ENCODE measurements around the gene DNAJB6. TPM values are rescaled to one million over a fixed set of nuclear protein-coding genes. Genes with fewer than 3 reads are reported as not detected.

Gene DNAJB6
- total and polyA plus RNA-seq, 2 of the 4 experiments (the other 2 are of a cell fraction), result 93.4 to 165 TPM

DNA sequence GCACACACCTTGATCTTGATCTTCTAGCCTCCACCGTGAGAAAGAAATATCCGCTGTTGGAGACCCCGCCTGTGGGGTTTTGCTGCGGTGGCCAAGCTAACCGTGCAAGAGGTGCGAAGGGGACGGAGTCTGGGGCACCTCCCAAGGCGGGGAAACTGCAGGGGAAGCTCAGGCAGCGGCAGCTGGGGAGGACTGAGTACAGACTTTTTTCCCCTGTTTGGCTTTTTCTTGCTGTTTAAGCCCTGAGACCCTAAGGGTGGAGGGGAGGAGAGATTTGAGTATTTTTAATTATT, 108.0 kb downstream of the DNAJB6 start:
- H2AFZ ChIP-seq (replicated peaks; ENCODE audit: low read length, poor library complexity), result no peak overlapping the region
- H3K56ac ChIP-seq (ENCODE audit: extremely low read depth, insufficient read depth, low read length), result no peak overlapping the region
- no peak overlapping the region for H3K18ac ChIP-seq (ENCODE audit: low read depth, low read length)
- no peak overlapping the region for H2BK20ac ChIP-seq (ENCODE audit: low read depth, low read length)
- ChIA-PET CTCF (interaction anchor here (0.7 kb wide), 1 partner anchor 295 kb away, joined by 3 read pairs; no protein-coding TSS in a partner anchor), POLR2A (ENCODE audit: unreplicated experiment) (no interaction called here)
- no peak overlapping the region for H3K4ac ChIP-seq (ENCODE audit: low read depth, low read length)
- H3K4me1 ChIP-seq (ENCODE audit: control insufficient read depth, insufficient read depth, low read length), result no peaks in the 10 kb centered on the region
- H4K5ac ChIP-seq (ENCODE audit: low read depth, low read length), result no peak overlapping the region
- no TSS peak for BruUV-seq (replicated peaks)
- no peak overlapping the region for H2AK9ac ChIP-seq (replicated peaks; ENCODE audit: low read depth, low read length, poor library complexity)
- no peak overlapping the region for H3K4me2 ChIP-seq (ENCODE audit: low read depth, low read length)
- H3K9me1 ChIP-seq (ENCODE audit: insufficient read depth, low read length), result no peaks in the 10 kb centered on the region
- no peaks in the 10 kb centered on the region for H3K9me3 ChIP-seq (ENCODE audit: control insufficient read depth, insufficient read depth, low read length)
- no peak overlapping the region for H2BK120ac ChIP-seq (ENCODE audit: low read depth, low read length)
- DNase-seq, result no peak
- intact Hi-C loops (cut with micrococcal nuclease) (no loop called here), in situ Hi-C loops (cut with MboI; ENCODE audit: low sequenced_read_pairs) (no loop called here), dilution Hi-C loops (cut with HindIII; ENCODE audit: low sequenced_read_pairs, unreplicated experiment) (no loop called here)
- no peak for ATAC-seq (ENCODE audit: low read depth)
- no peaks in the 10 kb centered on the region; the same call in 1 of the 2 replicates for H3K27me3 ChIP-seq (ENCODE audit: control insufficient read depth, insufficient read depth, low read length)
- WGBS, 2 experiments (ENCODE audit: extremely low coverage in 2 of 2, insufficient read length in 1 of 2), result 54% methylated on average over 6 of the region's 9 CpGs; no CpG with 5 or more reads in 1 of the 2 experiments
- H4K8ac ChIP-seq (ENCODE audit: low read depth in 2 of 2, low read length in 2 of 2), result no peak overlapping the region
- H3K27ac ChIP-seq (ENCODE audit: insufficient read depth, low read length), result no peak overlapping the region
- H4K91ac ChIP-seq (ENCODE audit: insufficient read depth, low read depth, low read length), result no peak overlapping the region
- no peak overlapping the region for H2BK5ac ChIP-seq (ENCODE audit: low read depth, low read length, poor library complexity, severe bottlenecking)
- H3K23ac ChIP-seq (ENCODE audit: low read depth, low read length), result no peak overlapping the region
- no peak overlapping the region for H3K9ac ChIP-seq (ENCODE audit: low read depth, low read length)
- no peaks in the 10 kb centered on the region for H3K79me1 ChIP-seq (ENCODE audit: low read depth in 1 of 2, low read length in 2 of 2)
- H2AK5ac ChIP-seq (ENCODE audit: low read depth, low read length), result no peak overlapping the region
- H3K36me3 ChIP-seq (ENCODE audit: control insufficient read depth, insufficient read depth, low read length), result no peaks in the 10 kb centered on the region
- H4K20me1 ChIP-seq (ENCODE audit: insufficient read depth, low read length), result no peaks in the 10 kb centered on the region
- H3K14ac ChIP-seq (replicated peaks; ENCODE audit: low read depth, low read length), result no peak overlapping the region
- TF ChIP-seq RFX5 (IDR thresholded peaks at IDR 0.05; ENCODE audit: low read depth, low read length), result no peak
- no peak for TF ChIP-seq RCOR1 (IDR thresholded peaks at IDR 0.05; ENCODE audit: insufficient replicate concordance, low read length)
- no peak for TF ChIP-seq POLR2A (IDR thresholded peaks at IDR 0.05; ENCODE audit: low read depth, low read length)
- no peak for TF ChIP-seq BHLHE40 (IDR thresholded peaks at IDR 0.05; ENCODE audit: low read depth, low read length)
- TF ChIP-seq NFE2L2 (IDR thresholded peaks at IDR 0.05; ENCODE audit: low read depth, low read length), result no peak
- no peak for TF ChIP-seq CEBPB (IDR thresholded peaks at IDR 0.05; ENCODE audit: low read depth, low read length)
- no peak for TF ChIP-seq RAD21 (IDR thresholded peaks at IDR 0.05; ENCODE audit: low read length)
- no peak for TF ChIP-seq MAZ (IDR thresholded peaks at IDR 0.05; ENCODE audit: borderline replicate concordance, low read depth, low read length)
- no peak for TF ChIP-seq MAFK (IDR thresholded peaks at IDR 0.05; ENCODE audit: low read depth, low read length)
- TF ChIP-seq, protein P1, sequence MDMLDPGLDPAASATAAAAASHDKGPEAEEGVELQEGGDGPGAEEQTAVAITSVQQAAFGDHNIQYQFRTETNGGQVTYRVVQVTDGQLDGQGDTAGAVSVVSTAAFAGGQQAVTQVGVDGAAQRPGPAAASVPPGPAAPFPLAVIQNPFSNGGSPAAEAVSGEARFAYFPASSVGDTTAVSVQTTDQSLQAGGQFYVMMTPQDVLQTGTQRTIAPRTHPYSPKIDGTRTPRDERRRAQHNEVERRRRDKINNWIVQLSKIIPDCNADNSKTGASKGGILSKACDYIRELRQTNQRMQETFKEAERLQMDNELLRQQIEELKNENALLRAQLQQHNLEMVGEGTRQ (IDR thresholded peaks at IDR 0.05; ENCODE audit: low read depth, low read length), result no peak
- TF ChIP-seq, protein P2, sequence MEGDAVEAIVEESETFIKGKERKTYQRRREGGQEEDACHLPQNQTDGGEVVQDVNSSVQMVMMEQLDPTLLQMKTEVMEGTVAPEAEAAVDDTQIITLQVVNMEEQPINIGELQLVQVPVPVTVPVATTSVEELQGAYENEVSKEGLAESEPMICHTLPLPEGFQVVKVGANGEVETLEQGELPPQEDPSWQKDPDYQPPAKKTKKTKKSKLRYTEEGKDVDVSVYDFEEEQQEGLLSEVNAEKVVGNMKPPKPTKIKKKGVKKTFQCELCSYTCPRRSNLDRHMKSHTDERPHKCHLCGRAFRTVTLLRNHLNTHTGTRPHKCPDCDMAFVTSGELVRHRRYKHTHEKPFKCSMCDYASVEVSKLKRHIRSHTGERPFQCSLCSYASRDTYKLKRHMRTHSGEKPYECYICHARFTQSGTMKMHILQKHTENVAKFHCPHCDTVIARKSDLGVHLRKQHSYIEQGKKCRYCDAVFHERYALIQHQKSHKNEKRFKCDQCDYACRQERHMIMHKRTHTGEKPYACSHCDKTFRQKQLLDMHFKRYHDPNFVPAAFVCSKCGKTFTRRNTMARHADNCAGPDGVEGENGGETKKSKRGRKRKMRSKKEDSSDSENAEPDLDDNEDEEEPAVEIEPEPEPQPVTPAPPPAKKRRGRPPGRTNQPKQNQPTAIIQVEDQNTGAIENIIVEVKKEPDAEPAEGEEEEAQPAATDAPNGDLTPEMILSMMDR (conservative IDR thresholded peaks at IDR 0.05; ENCODE audit: low read depth, low read length), result no peak
- TF ChIP-seq CHD1 (IDR thresholded peaks at IDR 0.05; ENCODE audit: low read depth, low read length), result no peak
- no peak for TF ChIP-seq FOS (IDR thresholded peaks at IDR 0.05; ENCODE audit: low read depth, low read length)
- no peak for TF ChIP-seq MXI1 (IDR thresholded peaks at IDR 0.05; ENCODE audit: borderline replicate concordance, low read depth, low read length)
- TF ChIP-seq, protein P3, sequence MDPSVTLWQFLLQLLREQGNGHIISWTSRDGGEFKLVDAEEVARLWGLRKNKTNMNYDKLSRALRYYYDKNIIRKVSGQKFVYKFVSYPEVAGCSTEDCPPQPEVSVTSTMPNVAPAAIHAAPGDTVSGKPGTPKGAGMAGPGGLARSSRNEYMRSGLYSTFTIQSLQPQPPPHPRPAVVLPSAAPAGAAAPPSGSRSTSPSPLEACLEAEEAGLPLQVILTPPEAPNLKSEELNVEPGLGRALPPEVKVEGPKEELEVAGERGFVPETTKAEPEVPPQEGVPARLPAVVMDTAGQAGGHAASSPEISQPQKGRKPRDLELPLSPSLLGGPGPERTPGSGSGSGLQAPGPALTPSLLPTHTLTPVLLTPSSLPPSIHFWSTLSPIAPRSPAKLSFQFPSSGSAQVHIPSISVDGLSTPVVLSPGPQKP (IDR thresholded peaks at IDR 0.05; ENCODE audit: borderline replicate concordance, low read depth, low read length), result no peak
- TF ChIP-seq SMC3 (IDR thresholded peaks at IDR 0.05; ENCODE audit: low read depth, low read length), result no peak
- H2BK15ac ChIP-seq (ENCODE audit: low read depth, low read length), result no peak overlapping the region
- H3K4me3 ChIP-seq (ENCODE audit: insufficient read depth, low read depth, low read length), result no peak overlapping the region

Measured in IMR-90 (cell line).